OCI-LY7 (cell line): Measurements from ENCODE around the gene CLTB.

Experiments
- CTCF ChIP-seq: fragments of 200-600 bp; sonication (generic); conservative IDR thresholded peaks from 2 replicates; pipeline ENCODE4 v1.5.1; 2014; ENCODE audit warnings: mild to moderate bottlenecking, antibody characterized with exemption, low read length, moderate library complexity, mixed read lengths
- EZH2phosphoT487 ChIP-seq: fragments of 200-600 bp; sonication (generic); IDR thresholded peaks from 2 replicates; pipeline ENCODE4 v1.6.1; 2018; ENCODE audit warnings: low read depth, borderline replicate concordance, mild to moderate bottlenecking, mixed run types, antibody characterized with exemption, low read length, moderate library complexity, mixed read lengths

- TF ChIP-seq CTCF (no peak), EZH2phosphoT487 (no peak)
These were observed 54.2 kb downstream of the CLTB start for GRCh38 chr5:176362233-176362490.
